Breast epithelium (tissue), 4 donors: ENCODE data around the gene REX1BD. TPM values are rescaled to one million over a fixed set of nuclear protein-coding genes. Genes with fewer than 3 reads are reported as not detected.

Experiments
- DNase-seq, 2 donors: peaks; one replicate each; pipeline ENCODE4 v3.0.0-alpha.2; 2019; ENCODE audit warnings: low spot score in 2 of 2
- H3K27ac ChIP-seq, 2 donors: fragments of 200-600 bp; sonication (generic) in 1 of 2; one replicate each; pipeline ENCODE4 v1.5.1; 2016 to 2019; ENCODE audit warnings: mild to moderate bottlenecking in 1 of 2
- H3K27me3 ChIP-seq, 2 donors: fragments of 200-600 bp; sonication (generic) in 1 of 2; one replicate each; pipeline versions ENCODE4 v1.5.1 to v1.6.0; 2017 to 2019; ENCODE audit warnings: control low read depth in 1 of 2, mild to moderate bottlenecking in 1 of 2
- H3K36me3 ChIP-seq: fragments of 200-600 bp; one replicate; pipeline ENCODE4 v1.5.1; 2019
- H3K4me1 ChIP-seq, 2 donors: fragments of 200-600 bp; sonication (generic); one replicate each; pipeline ENCODE4 v1.5.1; 2016 to 2019; ENCODE audit warnings: control low read depth in 1 of 2
- H3K4me3 ChIP-seq, 3 donors: fragments of 200-600 bp; sonication (generic); 1 replicate in 2 of 3; 2 replicates in 1 of 3; pipeline ENCODE4 v1.5.1; 2016 to 2019; ENCODE audit warnings: mild to moderate bottlenecking in 3 of 3, moderate library complexity in 2 of 3
- H3K9me3 ChIP-seq, 2 donors: fragments of 200-600 bp; sonication (generic) in 1 of 2; one replicate each; pipeline ENCODE4 v1.5.1; 2016 to 2019; ENCODE audit warnings: control low read depth in 1 of 2
- CTCF ChIP-seq, 3 donors: fragments of 450-650 bp; IDR thresholded peaks; one replicate each; pipeline ENCODE4 v1.5.1; 2016 to 2017; ENCODE audit warnings: antibody characterized with exemption in 3 of 3, mild to moderate bottlenecking in 3 of 3, moderate library complexity in 3 of 3
- POLR2A ChIP-seq: fragments of 450-650 bp; IDR thresholded peaks from one replicate; pipeline ENCODE4 v1.6.1; 2016; ENCODE audit warnings: antibody characterized with exemption, mild to moderate bottlenecking, moderate library complexity
- POLR2AphosphoS5 ChIP-seq, 3 donors: sonication (generic); formaldehyde crosslinking; IDR thresholded peaks; one replicate each; pipeline ENCODE4 v1.6.1; 2017; ENCODE audit warnings: antibody characterized with exemption in 3 of 3
- intact Hi-C: fragments of 100-400 bp; cut with DNase I; formaldehyde crosslinking; loops from one replicate; pipeline ENCODE4 v1.15.1; 2023; ENCODE audit warnings: low total_unique reads
- total RNA-seq, 3 donors: library from RNA; depleted of rRNA; stranded (reverse); fragments of >200 nt; gene quantifications; one replicate each; pipeline ENCODE4 v1.1.0, GENCODE V29; 2016

The REX1BD gene
- total RNA-seq, 3 donors from 2014 or later = 99.8 to 117 (median 111) TPM

GRCh38 chr19:18603255-18603957, 14.8 kb downstream of the REX1BD start:
- no peak for TF ChIP-seq POLR2A
- no peak for TF ChIP-seq CTCF (IDR thresholded peaks at IDR 0.05)
- TF ChIP-seq POLR2AphosphoS5 (IDR thresholded peaks at IDR 0.05) = no peak
- peak overlapping the region; percentile 15 to 51 (median 20) for H3K4me3 ChIP-seq
- H3K9me3 ChIP-seq = no peaks in the 10 kb centered on the region
- no peaks in the 10 kb centered on the region for H3K36me3 ChIP-seq
- intact Hi-C loops = no loop called here
- no peak overlapping the region for H3K27ac ChIP-seq
- peaks cover 8 to 45% of the 10 kb centered on the region in 2 donors for H3K27me3 ChIP-seq
- H3K4me1 ChIP-seq = peaks cover 10 to 12% of the 10 kb centered on the region in 2 donors
- DNase-seq = no peak

- peaks cover 8 to 50% of the 10 kb centered on the region in 2 donors for H3K27me3 ChIP-seq
- no peaks in the 10 kb centered on the region for H3K9me3 ChIP-seq
- H3K27ac ChIP-seq = no peak overlapping the region
- H3K4me3 ChIP-seq = peak overlapping the region; percentile 15 to 51 (median 20)
- no peaks in the 10 kb centered on the region for H3K36me3 ChIP-seq
- H3K4me1 ChIP-seq = peaks cover 10 to 12% of the 10 kb centered on the region in 2 donors
- intact Hi-C loops = no loop called here
- TF ChIP-seq POLR2A = no peak
- TF ChIP-seq POLR2AphosphoS5 (IDR thresholded peaks at IDR 0.05) = no peak
- TF ChIP-seq CTCF (IDR thresholded peaks at IDR 0.05) = no peak
- no peak for DNase-seq
Measured at GRCh38 chr19:18603958-18604819, 15.6 kb downstream of the REX1BD start.

- Histone ChIP-seq H3K4me3 (peak overlapping the region in 1 of 3 donors; percentile 51), H3K4me1 (peaks cover 10 to 12% of the 10 kb centered on the region in 2 donors), H3K9me3 (no peaks in the 10 kb centered on the region), H3K27me3 (peaks cover 8 to 56% of the 10 kb centered on the region in 2 donors), H3K27ac (no peak overlapping the region), H3K36me3 (no peaks in the 10 kb centered on the region)
- no peak for DNase-seq
- no peak for TF ChIP-seq POLR2AphosphoS5 (IDR thresholded peaks at IDR 0.05)
- TF ChIP-seq CTCF (IDR thresholded peaks at IDR 0.05) = no peak
- TF ChIP-seq POLR2A = no peak
- intact Hi-C loops = no loop called here
Measured at GRCh38 chr19:18604820-18605159, 16.2 kb downstream of the REX1BD start.

- intact Hi-C loops = no loop called here
- TF ChIP-seq POLR2A (no peak), CTCF (IDR thresholded peaks at IDR 0.05) (no peak), POLR2AphosphoS5 (IDR thresholded peaks at IDR 0.05) (no peak)
- H3K9me3 ChIP-seq = no peaks in the 10 kb centered on the region
- peak overlapping the region in 2 of 3 donors; percentile 51 to 59 for H3K4me3 ChIP-seq
- no peak for DNase-seq
- H3K4me1 ChIP-seq = peaks cover 10 to 12% of the 10 kb centered on the region in 2 donors
- H3K27me3 ChIP-seq = peaks cover 12 to 59% of the 10 kb centered on the region in 2 donors
- H3K36me3 ChIP-seq = no peaks in the 10 kb centered on the region
- H3K27ac ChIP-seq = no peak overlapping the region
Measured at GRCh38 chr19:18605196-18605545, 16.6 kb downstream of the REX1BD start.
